ENCODE measurements around the gene PTPRK.
"Not testable (repeated sequence)": the region's sequence is repeated elsewhere in the genome, so short reads cannot be mapped to it uniquely, and the experiment has no call there.

Gene PTPRK

DNA sequence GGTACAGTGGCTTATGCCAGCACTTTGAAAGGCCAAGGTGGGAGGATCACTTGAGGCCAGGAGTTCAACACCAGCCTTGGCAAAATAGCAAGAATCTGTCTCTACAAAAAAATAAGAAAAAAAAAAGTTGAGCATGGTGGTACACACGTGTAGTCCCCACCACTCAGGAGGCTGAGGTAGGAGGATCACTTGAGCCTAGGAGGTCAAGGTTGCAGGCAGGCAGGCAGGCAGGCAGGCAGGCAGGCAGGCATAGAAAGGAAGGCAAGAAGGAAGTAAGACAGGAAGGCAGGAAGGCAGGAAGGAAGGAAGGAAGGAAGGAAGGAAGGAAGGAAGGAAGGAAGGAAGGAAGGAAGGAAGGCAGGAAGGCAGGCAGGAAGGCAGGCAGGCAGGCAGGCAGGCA lies 85.6 kb downstream of the PTPRK start:
- not testable (repeated sequence) for DNase-seq

GRCh38 chr6:128432394-128432793 lies 88.0 kb downstream of the PTPRK start:
- DNase-seq, result no peak

GRCh38 chr6:128427139-128427538 lies 93.3 kb downstream of the PTPRK start:
- no peak for DNase-seq

DNA sequence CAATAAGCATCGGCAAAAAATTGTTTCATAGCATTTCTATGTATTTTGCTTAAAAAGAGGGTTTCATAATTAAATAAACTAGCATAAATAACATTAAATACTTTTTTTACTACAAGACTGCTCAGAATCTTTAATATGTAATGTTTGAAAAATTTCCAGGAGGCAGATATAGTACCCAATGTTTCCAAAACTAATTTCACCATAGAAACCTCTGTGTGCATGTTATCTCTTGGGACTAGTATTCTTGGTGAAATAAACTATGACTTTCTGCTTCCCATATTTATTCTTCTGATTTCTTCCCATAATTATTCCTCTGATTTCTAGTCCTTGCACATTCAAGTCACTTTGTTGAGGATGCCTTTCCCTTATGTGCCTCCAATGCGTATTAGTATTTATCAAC lies 94.5 kb downstream of the PTPRK start:
- DNase-seq, result no peak

DNA sequence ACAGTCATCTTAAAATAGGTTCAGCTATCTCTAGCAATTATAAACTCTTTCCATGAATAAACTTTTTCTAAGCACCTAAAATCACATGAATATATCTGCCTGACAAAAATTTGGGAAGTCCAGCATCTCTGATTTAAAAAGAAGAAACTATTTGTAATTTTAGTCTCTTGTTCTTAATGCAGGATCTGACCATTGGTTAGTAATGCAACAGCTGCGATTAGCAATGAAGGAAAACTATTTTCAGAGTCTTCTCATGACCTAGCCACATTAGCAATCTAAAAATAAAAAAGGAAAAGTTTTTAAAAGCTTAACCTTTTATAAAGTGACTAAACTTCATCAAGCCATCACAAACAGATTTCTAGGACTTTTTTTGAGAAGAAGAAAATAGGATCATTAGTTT lies 97.5 kb downstream of the PTPRK start:
- no peak for DNase-seq

DNA sequence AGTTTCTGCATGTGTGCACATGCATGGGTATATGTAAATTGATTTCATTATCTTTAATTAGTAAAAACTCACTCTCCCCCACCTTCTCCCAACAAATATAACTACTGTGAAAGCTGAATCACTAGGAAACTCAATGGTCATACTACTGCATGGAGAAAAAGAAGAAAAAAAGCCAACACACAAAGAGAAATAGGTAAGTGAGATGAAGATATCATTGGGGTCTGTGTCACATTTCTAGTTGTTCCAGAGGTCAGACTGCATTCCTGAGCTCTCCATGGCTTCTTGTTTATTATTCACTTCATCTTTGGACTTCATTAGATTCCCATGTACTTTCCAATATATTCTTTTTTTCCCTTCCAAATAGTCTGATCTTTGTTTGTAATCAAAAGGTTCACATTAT lies 98.2 kb downstream of the PTPRK start:
- DNase-seq, result no peak

DNA sequence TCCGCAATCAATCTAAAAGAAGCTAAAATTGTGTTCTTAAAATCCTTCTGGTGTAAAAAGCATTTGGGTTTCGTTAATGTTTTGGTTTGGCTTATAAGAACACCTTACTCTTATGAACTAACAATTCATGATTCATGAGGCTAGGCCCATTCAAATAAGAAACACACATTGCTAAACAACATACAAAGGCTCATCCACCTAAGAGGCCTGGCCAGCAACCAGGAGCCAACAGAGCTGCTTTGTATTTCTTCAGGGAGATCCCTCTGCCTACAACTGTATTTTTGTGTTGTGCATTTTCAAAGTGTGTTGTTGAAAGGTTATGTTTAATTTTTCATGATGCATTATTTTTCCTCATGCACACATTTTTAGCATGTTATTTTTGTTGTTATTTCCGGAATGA lies 98.6 kb downstream of the PTPRK start:
- DNase-seq, result no peak

GRCh38 chr6:128417698-128418097 lies 102.7 kb downstream of the PTPRK start:
- no peak for DNase-seq

GRCh38 chr6:128415387-128415786 lies 105.0 kb downstream of the PTPRK start:
- DNase-seq, result no peak

DNA sequence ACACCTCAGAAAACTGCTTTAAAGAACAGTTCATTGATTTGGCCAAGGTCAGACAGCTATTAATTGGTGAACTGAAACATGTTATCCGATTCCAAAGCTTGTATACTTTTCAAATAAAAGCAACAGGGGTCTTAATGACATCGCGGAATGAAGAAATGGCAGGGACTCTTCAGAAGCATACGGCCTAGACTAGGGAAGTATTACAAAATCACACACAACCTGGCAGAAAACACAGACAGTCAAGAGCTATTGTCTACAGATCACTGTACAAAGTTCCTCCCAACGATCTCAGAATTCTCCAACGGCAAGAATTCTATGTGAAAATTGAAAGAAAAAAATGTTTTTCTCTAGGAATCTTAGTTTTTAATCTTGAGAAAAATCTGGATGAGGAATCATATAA lies 105.5 kb downstream of the PTPRK start:
- DNase-seq, result no peak

DNA sequence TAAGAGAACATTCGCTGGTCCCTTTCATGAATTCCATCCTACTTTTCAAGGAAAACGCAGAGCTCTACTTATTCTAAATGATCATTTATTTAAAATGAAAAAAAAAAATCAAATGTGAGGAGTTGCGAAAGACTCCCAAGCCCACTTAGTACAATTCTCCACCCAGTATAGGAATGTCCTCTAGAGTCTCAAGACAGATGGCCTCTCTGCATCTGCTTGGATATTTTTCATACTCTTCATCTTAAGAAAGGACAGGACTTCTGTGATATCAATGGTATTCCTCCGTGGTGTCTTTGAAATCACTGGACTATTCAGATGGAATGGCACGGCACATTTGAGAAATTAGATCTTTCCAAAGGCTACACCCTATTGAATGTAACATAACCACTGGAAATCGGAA lies 107.1 kb downstream of the PTPRK start:
- no peak for DNase-seq

DNA sequence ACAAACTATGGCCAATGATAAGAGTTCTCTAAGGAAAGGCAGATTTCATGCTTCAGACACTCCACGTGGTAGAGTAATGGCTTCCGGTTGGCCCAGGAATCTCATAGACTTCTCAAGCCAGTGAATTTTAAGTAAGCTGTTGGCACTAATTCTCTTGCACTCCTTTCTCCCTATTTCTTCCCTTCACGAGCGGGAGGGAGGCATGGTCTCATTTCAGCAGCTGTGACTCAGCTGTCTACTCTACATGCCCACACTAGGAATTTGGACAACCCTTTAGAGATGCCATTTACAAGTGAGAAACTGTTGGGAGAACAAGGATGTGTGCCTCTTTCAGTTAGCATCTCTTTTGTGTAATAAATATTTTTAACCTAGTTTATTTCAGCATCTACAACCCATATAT lies 107.7 kb downstream of the PTPRK start:
- DNase-seq, result no peak

DNA sequence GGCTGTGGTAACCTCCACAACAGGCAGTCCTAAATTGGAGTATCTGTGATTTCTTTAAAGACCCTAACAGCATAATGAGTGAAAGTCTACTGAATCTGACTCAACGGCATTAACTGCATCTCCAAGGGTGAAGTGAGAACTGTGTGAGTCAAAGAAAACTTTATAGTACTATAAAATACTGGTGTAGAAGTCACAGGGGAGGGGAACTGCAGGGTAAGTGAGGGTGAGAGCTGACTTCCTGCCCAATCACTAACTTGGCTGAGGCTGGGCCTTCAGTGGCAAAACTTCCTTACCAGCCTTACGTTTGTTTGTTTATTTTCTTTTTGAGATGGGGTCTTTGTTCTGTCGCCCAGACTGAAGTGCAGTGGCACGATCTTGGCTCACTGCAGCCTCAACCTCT lies 109.8 kb downstream of the PTPRK start:
- DNase-seq, result no peak

- no peak for DNase-seq
Observed at GRCh38 chr6:128409003-128409402, 111.4 kb downstream of the PTPRK start.

GRCh38 chr6:128406453-128406852 lies 113.9 kb downstream of the PTPRK start:
- no peak for DNase-seq

DNA sequence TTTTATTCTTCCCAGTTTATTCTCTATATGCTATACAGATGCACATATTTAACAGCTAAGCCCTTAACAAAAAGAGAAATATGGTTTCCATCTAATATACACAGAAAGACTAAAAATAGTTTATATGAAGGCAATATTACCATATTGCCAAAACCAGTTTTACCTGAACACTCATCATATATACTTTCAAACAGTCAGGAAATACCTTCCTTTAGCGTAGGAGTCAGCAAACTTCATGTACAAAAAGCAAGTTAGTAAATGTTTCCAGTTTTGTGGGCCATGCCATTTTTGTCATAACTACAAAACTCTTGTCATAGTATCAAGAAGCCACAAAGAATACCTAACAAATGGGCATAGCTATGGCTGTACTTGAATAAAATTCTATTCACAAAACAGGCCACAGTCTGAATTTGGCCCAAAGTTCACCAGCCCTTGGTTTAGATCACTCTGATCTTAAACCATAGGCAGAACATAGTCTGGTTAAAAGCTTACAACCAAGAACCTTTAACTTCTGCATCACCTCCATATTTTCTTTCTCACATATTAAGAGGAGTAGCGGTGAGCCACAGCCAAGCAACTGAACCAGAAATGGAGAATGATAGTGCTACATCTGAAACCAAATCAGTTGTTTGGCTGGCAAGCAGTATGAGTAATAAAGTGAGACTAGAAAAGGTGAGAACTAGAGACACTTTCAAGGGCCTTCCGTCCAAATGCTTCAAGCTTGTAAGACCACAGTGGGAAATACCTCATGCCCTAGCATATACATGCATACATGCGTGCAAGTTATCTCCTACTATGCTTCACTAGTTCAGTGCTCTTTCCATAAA lies 116.6 kb downstream of the PTPRK start:
- no peak for DNase-seq

- DNase-seq, result no peak
Observed at GRCh38 chr6:128400875-128401274, 119.5 kb downstream of the PTPRK start.

- DNase-seq, result no peak
Observed at GRCh38 chr6:128397996-128398395, 122.4 kb downstream of the PTPRK start.

DNA sequence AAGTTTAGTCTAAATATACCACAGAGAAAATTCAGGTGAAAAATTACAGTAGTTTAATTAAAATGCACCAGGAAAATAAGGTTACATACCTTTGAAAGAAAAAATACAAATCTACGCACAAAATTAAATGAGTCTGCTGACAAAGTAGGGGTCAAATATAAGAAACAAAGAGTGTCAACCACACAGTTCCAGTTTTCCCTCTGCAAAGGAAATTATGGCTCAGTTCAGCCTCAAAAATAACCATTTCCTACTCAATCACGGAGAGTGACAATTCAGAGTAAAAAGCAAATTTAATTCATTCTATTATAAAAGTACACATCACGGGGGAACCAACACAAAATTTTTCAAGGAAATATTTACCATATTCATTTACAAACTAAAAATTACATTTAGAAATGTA lies 124.8 kb downstream of the PTPRK start:
- no peak for DNase-seq

DNA sequence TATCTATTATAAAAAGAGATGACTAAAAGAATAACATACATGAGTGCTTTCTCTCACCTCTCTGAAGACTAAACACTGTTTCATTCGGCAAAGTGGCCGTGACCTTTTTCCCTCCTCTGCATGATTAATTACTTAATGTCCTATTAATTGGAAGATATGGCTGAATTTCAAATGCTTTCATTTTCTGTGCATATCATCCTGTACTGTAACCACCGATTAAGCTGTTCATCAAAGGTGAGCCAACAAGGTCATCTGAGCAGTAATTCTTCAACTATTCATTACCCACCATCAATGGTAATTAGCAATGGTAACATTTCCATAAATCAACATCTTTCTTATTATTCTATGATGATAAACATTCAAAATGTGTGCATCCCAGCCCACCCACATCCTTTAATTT lies 125.2 kb downstream of the PTPRK start:
- DNase-seq, result no peak

GRCh38 chr6:128394167-128394566 lies 126.2 kb downstream of the PTPRK start:
- no peak for DNase-seq

- DNase-seq, result no peak
Observed at GRCh38 chr6:128389820-128390534, 130.4 kb downstream of the PTPRK start.

DNA sequence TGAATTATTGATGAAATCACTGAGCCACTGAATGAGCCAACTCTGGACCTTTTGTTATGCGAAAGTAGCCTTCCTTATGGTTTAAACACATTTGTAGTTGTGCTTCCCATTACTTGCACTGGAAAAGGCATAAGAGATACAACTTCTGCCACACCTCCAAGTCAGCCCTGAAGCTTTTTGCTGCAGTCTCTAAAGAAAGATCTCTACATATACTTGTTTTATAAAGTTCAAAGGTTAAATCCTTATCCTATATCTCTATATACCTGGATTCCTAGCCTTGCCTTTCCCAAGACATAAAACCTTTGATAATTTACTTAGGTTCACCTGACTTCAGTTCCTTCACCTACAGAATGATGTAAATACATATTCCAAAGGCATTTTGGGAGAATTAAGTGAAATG lies 132.0 kb downstream of the PTPRK start:
- no peak for DNase-seq

- DNase-seq, result no peak
Observed at GRCh38 chr6:128380891-128381290, 139.5 kb downstream of the PTPRK start.

DNA sequence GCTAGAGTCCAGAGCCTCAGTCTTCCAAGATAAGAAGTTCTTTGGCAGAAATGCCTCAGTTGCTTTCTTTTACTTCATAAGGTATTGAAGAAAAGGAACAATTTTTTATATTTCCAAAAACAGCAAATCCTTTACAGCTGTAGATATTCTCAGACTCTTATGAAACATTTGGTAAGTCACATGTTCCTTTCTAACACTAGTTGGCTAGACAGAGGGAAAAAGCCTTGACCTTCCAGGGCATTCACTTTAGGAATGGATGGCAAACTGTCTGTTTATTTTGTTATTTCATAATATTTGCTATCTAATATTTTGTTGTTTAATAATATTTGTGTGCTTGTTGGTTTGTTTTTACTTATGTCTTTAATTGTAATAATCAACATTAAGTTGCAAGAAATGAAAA lies 140.8 kb downstream of the PTPRK start:
- DNase-seq, result no peak

All from NCI-H2029 treated with DMSO at 0.1 percent for 48 hours (cell line).